Rectal smooth muscle tissue (tissue), 1 donor: ENCODE data around the gene ANKIB1.
"Not testable (repeated sequence)": the region's sequence is repeated elsewhere in the genome, so short reads cannot be mapped to it uniquely, and the experiment has no call there.

Source experiments
- H3K27ac ChIP-seq: one replicate; pipeline ENCODE4 v1.7.0; 2013; ENCODE audit warnings: low read depth, low read length, inconsistent platforms
- H3K27me3 ChIP-seq: one replicate; pipeline ENCODE4 v1.7.0; 2013; ENCODE audit warnings: low read length; ENCODE audit not compliant: control insufficient read depth, insufficient read depth
- H3K36me3 ChIP-seq: one replicate; pipeline ENCODE4 v1.7.0; 2013; ENCODE audit warnings: low read length; ENCODE audit not compliant: control insufficient read depth, insufficient read depth
- H3K4me1 ChIP-seq: one replicate; pipeline ENCODE4 v1.7.0; 2013; ENCODE audit warnings: low read length; ENCODE audit not compliant: control insufficient read depth, insufficient read depth
- H3K4me3 ChIP-seq: one replicate; pipeline ENCODE4 v1.7.0; 2013; ENCODE audit warnings: low read length
- H3K9ac ChIP-seq: one replicate; pipeline ENCODE4 v1.7.0; 2013; ENCODE audit warnings: low read length

The ANKIB1 gene

DNA sequence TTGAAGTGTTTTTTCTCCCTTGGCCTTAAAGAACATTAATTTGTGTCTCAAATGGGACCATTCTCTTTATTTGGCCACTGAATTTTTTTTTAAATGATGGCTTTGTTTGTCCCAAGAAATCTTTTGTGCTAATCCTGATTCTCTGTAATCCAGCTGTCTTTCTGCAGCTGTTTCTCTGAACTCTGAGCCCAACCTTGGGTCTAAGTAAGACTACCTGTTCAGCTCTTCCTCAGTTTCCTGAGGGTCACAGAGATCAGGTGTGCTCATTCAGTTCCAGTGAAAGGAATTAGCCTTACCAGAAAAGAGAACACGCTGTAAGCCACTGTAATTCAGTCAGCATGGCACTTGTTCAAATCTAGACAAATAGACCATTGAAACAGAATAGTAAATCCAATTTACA is 94.2 kb downstream of the ANKIB1 start:
- Histone ChIP-seq H3K4me1 (no peaks in the 10 kb centered on the region), H3K9ac (no peak overlapping the region), H3K27ac (no peak overlapping the region), H3K27me3 (no peaks in the 10 kb centered on the region), H3K36me3 (peaks cover 3% of the 10 kb centered on the region), H3K4me3 (no peak overlapping the region)

DNA sequence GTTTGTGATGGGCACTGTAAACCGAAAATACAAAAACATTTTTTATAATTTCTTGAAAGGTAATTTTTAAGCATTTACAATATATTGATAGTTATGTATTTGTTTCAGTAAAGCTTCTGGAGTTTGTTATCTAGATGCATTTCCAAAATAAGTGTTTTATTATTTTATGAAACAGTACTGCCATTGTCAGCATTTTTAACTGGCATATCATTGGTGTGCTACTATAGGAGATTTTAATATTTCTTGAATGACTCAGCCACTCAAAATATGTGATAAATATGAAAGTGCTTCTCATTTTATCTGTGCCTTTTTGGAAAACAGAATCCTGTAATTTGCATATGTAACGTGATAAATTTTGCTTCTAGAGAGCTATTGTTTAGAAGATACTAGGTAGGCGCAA is 97.9 kb downstream of the ANKIB1 start:
- no peaks in the 10 kb centered on the region for H3K27me3 ChIP-seq
- no peak overlapping the region for H3K4me3 ChIP-seq
- H3K27ac ChIP-seq: no peak overlapping the region
- no peak overlapping the region for H3K9ac ChIP-seq
- no peaks in the 10 kb centered on the region for H3K4me1 ChIP-seq
- peaks cover 3% of the 10 kb centered on the region for H3K36me3 ChIP-seq

DNA sequence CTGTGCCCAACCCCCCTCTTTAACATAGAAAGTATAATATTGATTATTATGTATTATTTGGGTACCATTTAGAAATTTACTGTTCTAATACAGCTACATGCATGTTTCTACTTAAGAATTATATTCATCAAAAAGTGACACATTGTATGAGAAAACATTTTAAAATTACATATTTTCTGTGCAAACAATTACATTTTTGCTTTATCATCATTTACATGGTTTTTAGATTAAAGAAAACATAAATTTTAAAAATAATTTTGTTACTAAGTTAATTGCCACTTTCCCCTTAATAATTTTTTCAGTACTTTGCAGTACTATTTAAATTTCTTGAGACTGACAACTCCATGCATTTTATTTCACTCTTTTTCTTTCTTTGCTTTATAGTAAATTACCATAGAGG is 106.2 kb downstream of the ANKIB1 start:
- no peaks in the 10 kb centered on the region for H3K27me3 ChIP-seq
- no peaks in the 10 kb centered on the region for H3K4me1 ChIP-seq
- H3K4me3 ChIP-seq: no peak overlapping the region
- peaks cover 6% of the 10 kb centered on the region for H3K36me3 ChIP-seq
- H3K27ac ChIP-seq: no peak overlapping the region
- no peak overlapping the region for H3K9ac ChIP-seq

DNA sequence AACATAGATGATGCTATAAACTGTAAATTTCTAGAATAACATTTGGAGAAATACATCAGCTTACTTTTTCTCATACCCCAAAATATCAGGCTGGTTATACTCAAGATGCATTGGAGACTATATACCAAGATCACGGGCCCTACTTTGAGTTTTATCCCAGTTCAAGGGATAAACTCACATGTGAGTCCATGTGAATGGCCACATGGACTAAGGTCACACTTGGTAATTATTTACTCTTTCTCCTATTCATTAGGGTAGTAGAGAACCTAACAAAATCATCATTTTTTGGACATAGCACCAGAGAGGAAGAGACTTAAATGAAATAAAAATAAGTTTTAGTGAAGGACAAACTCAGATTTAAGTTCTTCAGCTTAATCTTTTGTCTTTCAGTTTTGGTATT is 108.4 kb downstream of the ANKIB1 start:
- no peaks in the 10 kb centered on the region for H3K4me1 ChIP-seq
- H3K4me3 ChIP-seq: no peak overlapping the region
- H3K27ac ChIP-seq: no peak overlapping the region
- H3K36me3 ChIP-seq: peaks cover 6% of the 10 kb centered on the region
- no peaks in the 10 kb centered on the region for H3K27me3 ChIP-seq
- H3K9ac ChIP-seq: no peak overlapping the region

DNA sequence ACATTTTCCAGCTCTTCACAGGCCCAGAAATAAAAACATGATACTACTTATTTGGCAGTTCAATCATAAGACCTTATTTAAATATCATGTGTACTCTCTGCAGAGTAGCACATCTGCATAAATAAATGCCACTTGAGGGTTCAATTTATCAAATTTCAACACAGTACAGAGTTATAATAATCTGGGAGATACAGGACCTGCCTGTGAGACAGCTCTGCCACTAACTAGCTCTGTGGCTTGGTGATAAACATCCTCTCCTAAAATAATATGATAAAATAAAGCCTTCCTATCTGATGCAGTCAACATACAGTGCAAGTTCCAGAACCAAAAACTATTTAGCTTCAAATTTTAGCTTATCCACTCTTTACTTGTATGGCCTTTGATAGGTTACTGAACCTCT is 110.6 kb downstream of the ANKIB1 start:
- Histone ChIP-seq H3K4me3 (no peak overlapping the region), H3K4me1 (no peaks in the 10 kb centered on the region), H3K36me3 (peaks cover 6% of the 10 kb centered on the region), H3K27me3 (no peaks in the 10 kb centered on the region), H3K9ac (no peak overlapping the region), H3K27ac (no peak overlapping the region)

DNA sequence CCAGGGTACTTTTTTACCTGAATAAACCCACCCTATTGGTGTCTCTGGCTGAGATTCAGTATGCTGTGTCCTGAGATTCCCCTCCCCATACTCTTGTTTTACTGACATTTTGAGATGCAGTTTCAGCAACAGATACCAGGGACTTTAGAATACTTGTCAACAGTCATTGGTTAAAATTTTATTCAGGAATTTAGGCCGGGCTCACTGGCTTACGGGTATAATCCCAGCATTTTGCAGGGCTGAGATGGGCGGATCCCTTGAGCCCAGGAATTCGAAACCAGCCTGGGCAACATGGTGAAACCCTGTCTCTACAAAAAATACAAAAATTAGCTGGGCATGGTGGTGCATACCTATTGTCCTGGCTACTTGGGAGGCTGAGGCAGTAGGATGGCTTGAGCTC is 111.5 kb downstream of the ANKIB1 start:
- H3K27ac ChIP-seq: no peak overlapping the region
- H3K4me1 ChIP-seq: no peaks in the 10 kb centered on the region
- peaks cover 6% of the 10 kb centered on the region for H3K36me3 ChIP-seq
- H3K9ac ChIP-seq: no peak overlapping the region
- no peaks in the 10 kb centered on the region for H3K27me3 ChIP-seq
- no peak overlapping the region for H3K4me3 ChIP-seq

DNA sequence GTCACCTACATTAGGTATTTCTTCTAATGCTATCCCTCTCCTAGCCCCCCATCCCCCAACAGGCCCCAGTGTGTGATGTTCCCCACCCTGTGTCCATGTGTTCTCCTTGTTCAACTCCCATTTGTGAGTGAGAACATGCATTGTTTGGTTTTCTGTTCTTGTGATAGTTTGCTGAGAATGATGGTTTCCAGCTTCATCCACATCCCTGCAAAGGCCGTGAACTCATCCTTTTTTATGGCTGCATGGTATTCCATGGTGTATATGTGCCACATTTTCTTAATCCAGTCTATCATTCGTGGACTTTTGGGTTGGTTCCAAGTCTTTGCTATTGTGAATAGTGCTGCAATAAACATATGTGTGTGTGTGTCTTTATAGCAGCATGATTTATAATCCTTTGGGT is 113.4 kb downstream of the ANKIB1 start:
- not testable (repeated sequence) for H3K4me3 ChIP-seq, H3K36me3 ChIP-seq, H3K4me1 ChIP-seq, H3K27ac ChIP-seq, H3K9ac ChIP-seq, H3K27me3 ChIP-seq

DNA sequence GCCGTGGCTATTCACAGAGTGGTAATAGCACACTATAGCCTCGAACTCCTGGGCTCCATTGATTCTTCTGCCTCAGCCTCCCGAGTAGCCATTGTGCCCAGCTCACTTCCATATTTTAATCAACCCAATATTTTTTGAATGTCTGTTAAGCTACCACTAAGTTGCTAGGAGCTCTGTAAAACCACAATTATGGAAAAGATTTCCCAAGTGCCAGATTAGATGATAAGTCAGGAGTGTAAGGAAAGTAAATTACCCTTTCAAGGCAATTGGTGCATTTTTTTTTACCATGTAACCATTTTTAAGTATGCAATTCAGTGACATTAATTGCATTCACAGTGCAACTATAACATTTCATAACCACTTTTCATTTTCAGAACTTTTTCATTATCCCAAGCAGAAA is 114.0 kb downstream of the ANKIB1 start:
- H3K36me3 ChIP-seq: no peaks in the 10 kb centered on the region

DNA sequence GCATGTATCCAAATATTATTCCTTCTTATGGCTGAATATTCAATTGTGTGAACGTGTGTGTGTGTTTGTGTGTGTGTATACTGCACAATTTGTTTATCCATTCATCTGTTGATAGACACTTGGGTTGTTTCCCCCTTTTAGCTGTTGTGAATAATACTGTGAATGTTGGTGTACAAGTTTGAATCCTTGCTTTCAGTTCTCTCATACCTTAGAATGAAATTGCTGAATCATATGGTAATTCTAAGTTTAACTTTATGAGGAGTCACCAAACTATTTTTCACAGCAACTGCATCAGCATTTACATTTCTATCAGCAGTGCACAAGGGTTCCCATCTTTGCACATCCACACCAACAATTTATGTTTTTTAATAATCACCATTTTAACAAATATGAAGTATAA is 114.6 kb downstream of the ANKIB1 start:
- Histone ChIP-seq H3K4me3 (no peak overlapping the region), H3K36me3 (no peaks in the 10 kb centered on the region)

More for the DNA sequence above, 114.0 kb downstream of the ANKIB1 start:
- no peak overlapping the region for H3K4me3 ChIP-seq
- no peak overlapping the region for H3K27ac ChIP-seq
- no peak overlapping the region for H3K9ac ChIP-seq
- no peaks in the 10 kb centered on the region for H3K4me1 ChIP-seq
- no peaks in the 10 kb centered on the region for H3K27me3 ChIP-seq

DNA sequence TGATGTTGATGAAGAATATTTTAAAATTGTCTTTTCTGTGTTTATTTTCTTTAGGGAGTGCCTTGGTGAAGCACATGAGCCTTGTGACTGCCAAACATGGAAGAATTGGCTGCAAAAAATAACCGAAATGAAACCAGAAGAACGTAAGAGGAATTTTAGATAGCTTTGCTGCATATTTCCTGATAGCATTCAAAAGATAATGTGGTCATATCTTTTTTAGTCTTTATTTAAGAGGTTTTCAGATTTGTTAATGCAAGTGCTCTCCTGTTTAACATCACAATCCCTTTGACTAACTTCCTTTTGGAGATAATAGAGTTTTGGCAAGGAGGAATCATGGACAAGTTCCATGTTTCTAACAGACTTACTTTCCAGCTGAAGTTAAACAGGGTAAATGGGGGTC is 116.4 kb downstream of the ANKIB1 start:
- Histone ChIP-seq H3K4me3 (no peak overlapping the region), H3K9ac (no peak overlapping the region), H3K4me1 (no peaks in the 10 kb centered on the region), H3K27me3 (no peaks in the 10 kb centered on the region), H3K36me3 (no peaks in the 10 kb centered on the region), H3K27ac (no peak overlapping the region)

More for the DNA sequence above, 114.6 kb downstream of the ANKIB1 start:
- H3K27ac ChIP-seq: no peak overlapping the region
- no peaks in the 10 kb centered on the region for H3K4me1 ChIP-seq
- no peak overlapping the region for H3K9ac ChIP-seq
- H3K27me3 ChIP-seq: no peaks in the 10 kb centered on the region

DNA sequence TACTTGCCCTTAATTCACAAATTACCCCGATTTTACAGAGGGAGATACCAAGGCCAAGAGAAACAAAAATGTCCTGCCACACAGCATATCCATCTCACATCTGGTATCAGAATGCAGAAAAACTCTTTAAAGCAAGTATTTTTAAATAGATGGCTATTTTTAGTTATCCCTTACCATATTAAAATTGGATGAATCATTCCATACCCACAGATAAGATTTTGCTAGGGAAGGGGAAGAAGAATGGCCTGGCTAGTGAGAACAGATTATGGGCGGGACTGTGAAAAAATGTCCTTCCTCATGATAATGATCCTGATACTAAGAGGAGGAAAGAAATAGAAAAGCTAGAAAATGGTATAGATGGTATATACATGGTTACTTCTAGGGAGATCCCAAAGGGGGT is 121.0 kb downstream of the ANKIB1 start:
- Histone ChIP-seq H3K27me3 (no peaks in the 10 kb centered on the region), H3K4me3 (no peak overlapping the region), H3K36me3 (no peaks in the 10 kb centered on the region), H3K9ac (no peak overlapping the region), H3K4me1 (no peaks in the 10 kb centered on the region), H3K27ac (no peak overlapping the region)

DNA sequence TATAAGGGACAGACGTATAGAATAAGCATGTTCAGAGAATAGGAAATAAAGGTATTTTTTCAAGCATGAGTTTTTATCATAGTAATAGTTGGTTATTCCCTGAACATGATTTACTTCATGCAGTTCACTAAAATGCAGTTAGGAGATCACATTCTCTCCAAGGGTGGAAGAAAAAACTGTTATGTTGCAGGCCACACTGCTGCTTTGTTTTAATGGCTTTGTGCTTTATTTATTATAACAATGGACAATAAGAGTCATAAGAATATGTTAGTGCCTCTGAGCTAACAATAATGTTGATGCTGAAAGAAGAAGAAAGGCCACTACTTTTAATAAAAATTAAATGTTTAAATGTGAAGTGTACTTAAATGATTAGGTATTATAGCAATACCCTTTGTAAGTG is 123.0 kb downstream of the ANKIB1 start:
- Histone ChIP-seq H3K9ac (no peak overlapping the region), H3K4me1 (no peaks in the 10 kb centered on the region), H3K36me3 (peaks cover 2% of the 10 kb centered on the region), H3K27me3 (no peaks in the 10 kb centered on the region), H3K4me3 (no peak overlapping the region), H3K27ac (no peak overlapping the region)

DNA sequence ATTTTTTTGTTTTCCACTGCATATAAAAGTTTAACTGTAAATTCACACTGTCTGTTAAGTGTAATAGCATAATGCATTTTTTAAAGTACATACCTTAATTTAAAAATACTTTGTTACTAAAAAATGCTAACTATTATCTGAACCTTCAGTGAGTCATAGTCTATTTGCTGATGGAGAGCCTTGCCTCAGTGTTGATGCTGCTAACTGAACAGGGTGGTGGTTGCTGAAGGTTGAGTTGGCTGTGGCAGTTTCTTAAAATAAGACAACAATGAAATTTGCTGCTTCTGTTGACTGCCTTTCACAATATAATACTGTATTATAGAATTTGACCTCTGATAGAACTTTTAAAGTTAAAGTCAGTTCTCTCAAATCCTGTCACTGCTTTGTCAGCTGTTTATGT is 129.2 kb downstream of the ANKIB1 start:
- H3K9ac ChIP-seq: no peak overlapping the region
- H3K36me3 ChIP-seq: peaks cover 2% of the 10 kb centered on the region
- no peaks in the 10 kb centered on the region for H3K27me3 ChIP-seq
- no peak overlapping the region for H3K27ac ChIP-seq
- no peaks in the 10 kb centered on the region for H3K4me1 ChIP-seq
- H3K4me3 ChIP-seq: no peak overlapping the region

DNA sequence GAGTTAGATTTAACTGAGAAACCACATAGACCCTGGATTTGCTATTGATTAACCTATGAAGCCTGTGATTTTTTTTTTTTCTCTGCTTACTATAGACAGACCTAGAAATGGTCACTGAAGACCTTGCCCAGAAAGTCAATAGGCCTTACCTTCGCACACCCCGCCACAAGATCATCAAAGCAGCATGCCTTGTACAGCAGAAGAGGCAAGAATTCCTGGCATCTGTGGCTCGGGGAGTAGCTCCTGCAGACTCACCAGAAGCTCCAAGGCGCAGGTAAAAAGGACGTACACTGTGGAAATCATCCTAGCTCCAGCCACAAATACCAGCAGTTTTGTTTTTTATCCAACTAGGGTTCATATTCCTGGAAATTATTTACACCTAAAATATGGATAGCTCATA is 145.3 kb downstream of the ANKIB1 start:
- Histone ChIP-seq H3K27ac (no peak overlapping the region), H3K27me3 (no peaks in the 10 kb centered on the region), H3K9ac (no peak overlapping the region), H3K36me3 (peaks cover 3% of the 10 kb centered on the region), H3K4me3 (no peak overlapping the region), H3K4me1 (no peaks in the 10 kb centered on the region)
